Loucy (cell line): Measurements from ENCODE around the gene CCDC126.

Experiments
- H2AFZ ChIP-seq: fragments of 200-600 bp; sonication (generic); 2 replicates; pipeline ENCODE4 v1.6.0; 2016; ENCODE audit warnings: antibody characterized with exemption, mild to moderate bottlenecking, low read length, moderate library complexity
- H3F3A ChIP-seq: fragments of 200-600 bp; 2 replicates; pipeline ENCODE4 v1.6.0; 2016; ENCODE audit warnings: antibody characterized with exemption, low read depth, mild to moderate bottlenecking
- H3K27me3 ChIP-seq: fragments of 200-600 bp; sonication (generic); 2 replicates; pipeline ENCODE4 v1.6.1; 2014; ENCODE audit warnings: low read length, mild to moderate bottlenecking; ENCODE audit not compliant: insufficient read depth, poor library complexity, severe bottlenecking
- H3K36me3 ChIP-seq: fragments of 200-600 bp; sonication (generic); 2 replicates; pipeline ENCODE4 v1.6.1; 2016; ENCODE audit warnings: low read length; ENCODE audit not compliant: insufficient read depth
- H3K4me1 ChIP-seq: fragments of 200-600 bp; sonication (generic); 2 replicates; pipeline ENCODE4 v1.5.1; 2014; ENCODE audit warnings: low read length, mild to moderate bottlenecking; ENCODE audit not compliant: insufficient read depth, poor library complexity, severe bottlenecking
- H3K4me2 ChIP-seq: fragments of 200-600 bp; sonication (generic); 2 replicates; pipeline ENCODE4 v1.6.0; 2014; ENCODE audit warnings: antibody characterized with exemption, low read length, low read depth, mild to moderate bottlenecking; ENCODE audit not compliant: poor library complexity, severe bottlenecking
- H3K4me3 ChIP-seq: fragments of 200-600 bp; sonication (generic); 2 replicates; pipeline ENCODE4 v1.5.1; 2014; ENCODE audit warnings: low read length, mild to moderate bottlenecking, mixed read lengths; ENCODE audit not compliant: poor library complexity, severe bottlenecking
- H3K79me2 ChIP-seq: fragments of 200-600 bp; sonication (generic); 2 replicates; pipeline ENCODE4 v1.6.1; 2014; ENCODE audit warnings: low read length; ENCODE audit not compliant: insufficient read depth
- H3K9ac ChIP-seq: fragments of 200-600 bp; sonication (generic); 2 replicates; pipeline ENCODE4 v1.6.0; 2014; ENCODE audit warnings: mild to moderate bottlenecking, low read depth, low read length, moderate library complexity; ENCODE audit not compliant: poor library complexity, severe bottlenecking
- H3K9me2 ChIP-seq: fragments of 200-600 bp; sonication (generic); replicated peaks from 2 replicates; pipeline ENCODE4 v1.6.1; 2016; ENCODE audit warnings: low read depth, low read length, mixed read lengths
- H3K9me3 ChIP-seq: fragments of 200-600 bp; sonication (generic); 2 replicates; pipeline ENCODE4 v1.6.1; 2014; ENCODE audit warnings: mild to moderate bottlenecking, antibody characterized with exemption, low read length, low read depth; ENCODE audit not compliant: insufficient read depth
- H4K20me1 ChIP-seq: fragments of 200-600 bp; sonication (generic); 2 replicates; pipeline ENCODE4 v1.6.0; 2014; ENCODE audit warnings: antibody characterized with exemption, low read length, mild to moderate bottlenecking; ENCODE audit not compliant: insufficient read depth, poor library complexity, severe bottlenecking
- CTCF ChIP-seq: fragments of 200-600 bp; sonication (generic); conservative IDR thresholded peaks from 2 replicates; pipeline ENCODE4 v1.5.1; 2014; ENCODE audit warnings: mild to moderate bottlenecking, antibody characterized with exemption, low read length
- EZH2phosphoT487 ChIP-seq: fragments of 200-600 bp; IDR thresholded peaks from 2 replicates; pipeline ENCODE4 v1.6.1; 2018; ENCODE audit warnings: antibody characterized with exemption, mild to moderate bottlenecking, moderate library complexity, borderline replicate concordance

Gene CCDC126

GRCh38 chr7:23618241-23618640 is 21.1 kb downstream of the CCDC126 start:
- Histone ChIP-seq H3K9me2 (no peaks in the 10 kb centered on the region), H3K27me3 (no peaks in the 10 kb centered on the region), H3K9ac (no peak overlapping the region), H3K79me2 (no peaks in the 10 kb centered on the region), H3K36me3 (peaks cover 8% of the 10 kb centered on the region; the same call in 1 of the 2 replicates), H4K20me1 (no peaks in the 10 kb centered on the region), H3K4me3 (no peak overlapping the region), H3F3A (no peaks in the 10 kb centered on the region), H3K4me2 (no peak overlapping the region), H3K4me1 (no peaks in the 10 kb centered on the region), H3K9me3 (no peaks in the 10 kb centered on the region; the same call in 1 of the 2 replicates), H2AFZ (no peak overlapping the region)
- TF ChIP-seq EZH2phosphoT487 (no peak), CTCF (no peak)

- Histone ChIP-seq H3K36me3 (peaks cover 4% of the 10 kb centered on the region; the same call in 1 of the 2 replicates), H3K4me1 (no peaks in the 10 kb centered on the region), H3K27me3 (no peaks in the 10 kb centered on the region), H3K4me2 (no peak overlapping the region), H4K20me1 (no peaks in the 10 kb centered on the region), H2AFZ (no peak overlapping the region), H3K9me3 (no peaks in the 10 kb centered on the region; the same call in 1 of the 2 replicates), H3K9ac (no peak overlapping the region), H3K9me2 (no peaks in the 10 kb centered on the region), H3K79me2 (no peaks in the 10 kb centered on the region), H3K4me3 (no peak overlapping the region), H3F3A (no peaks in the 10 kb centered on the region)
- TF ChIP-seq EZH2phosphoT487 (no peak), CTCF (no peak)
These were observed 22.0 kb downstream of the CCDC126 start for GRCh38 chr7:23619141-23619540.

- TF ChIP-seq EZH2phosphoT487 (no peak), CTCF (no peak)
- Histone ChIP-seq H3K9ac (no peak overlapping the region), H3F3A (no peaks in the 10 kb centered on the region), H3K4me1 (no peaks in the 10 kb centered on the region), H3K79me2 (0 out of 2 replicates have a peak, but pooled peaks cover 4% of the 10 kb centered on the region), H3K27me3 (no peaks in the 10 kb centered on the region), H2AFZ (no peak overlapping the region), H3K36me3 (0 out of 2 replicates have a peak, but pooled peaks cover 4% of the 10 kb centered on the region), H3K9me2 (no peaks in the 10 kb centered on the region), H4K20me1 (no peaks in the 10 kb centered on the region), H3K4me2 (no peak overlapping the region), H3K4me3 (no peak overlapping the region), H3K9me3 (no peaks in the 10 kb centered on the region; the same call in 1 of the 2 replicates)
These were observed 25.3 kb downstream of the CCDC126 start for GRCh38 chr7:23622506-23622925.
